Endodermal cell (in vitro differentiated cells): ENCODE data around the gene MISFA. TPM values are rescaled to one million over a fixed set of nuclear protein-coding genes. Genes with fewer than 3 reads are reported as not detected.
"Not testable (repeated sequence)": the region's sequence is repeated elsewhere in the genome, so short reads cannot be mapped to it uniquely, and the experiment has no call there.

ENCODE experiments used
- DNase-seq: peaks from one replicate; pipeline ENCODE4 v3.0.0-alpha.2; 2017
- H3K27ac ChIP-seq: 2 replicates; pipeline ENCODE4 v1.5.1; 2013; ENCODE audit warnings: mild to moderate bottlenecking, low read depth, low read length, moderate library complexity
- H3K27me3 ChIP-seq: 2 replicates; pipeline ENCODE4 v1.6.1; 2013; ENCODE audit warnings: mild to moderate bottlenecking, low read length, moderate library complexity; ENCODE audit not compliant: insufficient read depth, control insufficient read depth, poor library complexity, severe bottlenecking
- H3K36me3 ChIP-seq: 2 replicates; pipeline ENCODE4 v1.7.0; 2013; ENCODE audit warnings: mild to moderate bottlenecking, low read length, moderate library complexity; ENCODE audit not compliant: control insufficient read depth, insufficient read depth
- H3K4me1 ChIP-seq: one replicate; pipeline ENCODE4 v1.7.0; 2013; ENCODE audit warnings: low read length; ENCODE audit not compliant: control insufficient read depth, insufficient read depth
- H3K4me3 ChIP-seq: 2 replicates; pipeline ENCODE4 v1.5.1; 2013; ENCODE audit warnings: mild to moderate bottlenecking, low read length, moderate library complexity
- H3K9ac ChIP-seq: 2 replicates; pipeline ENCODE4 v1.6.1; 2013; ENCODE audit warnings: mild to moderate bottlenecking, low read length, moderate library complexity; ENCODE audit not compliant: poor library complexity, severe bottlenecking; ENCODE audit errors: extremely low read depth
- H3K9me3 ChIP-seq: 2 replicates; pipeline ENCODE4 v1.6.1; 2013; ENCODE audit warnings: mild to moderate bottlenecking, low read length, moderate library complexity; ENCODE audit not compliant: control insufficient read depth
- H3K27ac Mint-ChIP-seq: 2 replicates; pipeline ENCODE4 v1.8.0; 2020; ENCODE audit warnings: mixed read lengths
- H3K27me3 Mint-ChIP-seq: 2 replicates; pipeline ENCODE4 v1.8.0; 2021; ENCODE audit warnings: mild to moderate bottlenecking, mixed read lengths; ENCODE audit not compliant: insufficient read depth
- H3K36me3 Mint-ChIP-seq: 2 replicates; pipeline ENCODE4 v1.8.0; 2020; ENCODE audit warnings: low read depth, mixed read lengths
- H3K4me1 Mint-ChIP-seq: 2 replicates; pipeline ENCODE4 v1.8.0; 2020; ENCODE audit warnings: mixed read lengths
- H3K4me3 Mint-ChIP-seq: 2 replicates; pipeline ENCODE4 v1.8.0; 2020; ENCODE audit warnings: mild to moderate bottlenecking, moderate library complexity, mixed read lengths
- H3K9me3 Mint-ChIP-seq: 2 replicates; pipeline ENCODE4 v1.8.0; 2020; ENCODE audit warnings: mild to moderate bottlenecking, mixed read lengths
- CTCF ChIP-seq: fragments of 200-600 bp; sonication (generic); conservative IDR thresholded peaks from 2 replicates; pipeline ENCODE4 v1.5.0; 2021; ENCODE audit warnings: antibody characterized with exemption, mild to moderate bottlenecking
- WGBS, 2 experiments: methylation state at CpG; one replicate each; pipeline versions ENCODE4 v1.1.5 to v1.1.7; 2013; ENCODE audit warnings: missing lambda C conversion rate in 2 of 2, mixed read lengths in 1 of 2; ENCODE audit not compliant: insufficient coverage in 1 of 2, insufficient read length in 1 of 2; 5-methylcytosine and 5-hydroxymethylcytosine counted together
- total RNA-seq, 2 donors: library from RNA; stranded (reverse); fragmentation: NEBNext Ultra II Directional in 1 of 2; extraction: Animal tissue kit (Norgen Biotek cat#: 25700) in 1 of 2; gene quantifications; 2 replicates in 1 of 2; 3 replicates in 1 of 2; pipeline ENCODE4 v1.2.1, GENCODE V29; 2021

The MISFA gene
- total RNA-seq, 2 donors from 2014 or later, result 5.3 to 6.0 TPM

GRCh38 chr11:18588297-18589252 lies 11.0 kb upstream of the MISFA start, which contains the start of gene UEVLD:
TSS of gene UEVLD (minus strand) at chr11:18588734. CDS start at chr11:18588654, 80 bp downstream.
- Mint-ChIP-seq H3K27me3 (no peaks in the 10 kb centered on the region), H3K36me3 (peaks cover 2% of the 10 kb centered on the region), H3K9me3 (no peaks in the 10 kb centered on the region), H3K4me3 (no peak within 1 kb of the TSS), H3K4me1 (no peaks in the 10 kb centered on the region), H3K27ac (no peak within 1 kb of the TSS)
- peak; percentile 95 for DNase-seq
- Histone ChIP-seq H3K36me3 (no peaks in the 10 kb centered on the region), H3K9ac (peak within 1 kb of the TSS; percentile 86), H3K27me3 (no peaks in the 10 kb centered on the region), H3K4me3 (peak within 1 kb of the TSS; percentile 99), H3K27ac (no peak within 1 kb of the TSS), H3K4me1 (no peaks in the 10 kb centered on the region), H3K9me3 (no peaks in the 10 kb centered on the region)
- no peak for TF ChIP-seq CTCF
- 0% methylated on average over 36 to 50 of the region's 50 CpGs for WGBS, 2 experiments

GRCh38 chr11:18590571-18590970 lies 9.0 kb upstream of the MISFA start:
- Mint-ChIP-seq H3K4me1 (no peaks in the 10 kb centered on the region), H3K36me3 (peaks cover 9% of the 10 kb centered on the region), H3K27ac (no peak overlapping the region), H3K9me3 (no peaks in the 10 kb centered on the region), H3K4me3 (no peak overlapping the region), H3K27me3 (no peaks in the 10 kb centered on the region)
- no peak overlapping the region for H3K27ac ChIP-seq
- no peak overlapping the region for H3K9ac ChIP-seq
- TF ChIP-seq CTCF, result no peak
- H3K4me3 ChIP-seq, result peak overlapping the region; percentile 99
- no peaks in the 10 kb centered on the region for H3K9me3 ChIP-seq
- peaks cover 4% of the 10 kb centered on the region for H3K36me3 ChIP-seq
- no peaks in the 10 kb centered on the region for H3K4me1 ChIP-seq
- no peaks in the 10 kb centered on the region for H3K27me3 ChIP-seq
- DNase-seq, result no peak
- 81 to 93% methylated on average over 2 of the region's 2 CpGs for WGBS, 2 experiments

- not testable (repeated sequence) for H3K4me1 Mint-ChIP-seq, H3K27ac ChIP-seq, H3K9ac ChIP-seq, H3K4me1 ChIP-seq, DNase-seq, H3K9me3 ChIP-seq, H3K27me3 Mint-ChIP-seq, H3K4me3 ChIP-seq, H3K27me3 ChIP-seq, H3K27ac Mint-ChIP-seq, H3K4me3 Mint-ChIP-seq, H3K9me3 Mint-ChIP-seq
- peaks cover 28% of the 10 kb centered on the region for H3K36me3 Mint-ChIP-seq
- WGBS, 2 experiments, result 90 to 100% methylated on average over 2 to 3 of the region's 5 CpGs
- H3K36me3 ChIP-seq, result peaks cover 20% of the 10 kb centered on the region
Observed at GRCh38 chr11:18594088-18594487, 5.5 kb upstream of the MISFA start.
